Measurements from ENCODE around the gene SLC4A2. TPM values are rescaled to one million over a fixed set of nuclear protein-coding genes. Genes with fewer than 3 reads are reported as not detected.

Gene SLC4A2
- total RNA-seq, 4 donors from 2014 or later, result 74.3 to 111 (median 91.4) TPM

- Histone ChIP-seq H3K9me3 (no peaks in the 10 kb centered on the region), H3K27ac (no peak overlapping the region), H3K36me3 (peaks cover 0 to 4% (median 0%) of the 10 kb centered on the region in 3 donors), H3K4me3 (no peak overlapping the region), H3K4me1 (peaks cover 0 to 76% (median 27%) of the 10 kb centered on the region in 4 donors), H3K27me3 (no peaks in the 10 kb centered on the region)
- 89% methylated on average over 14 of the region's 14 CpGs for WGBS, 2 donors
- no peak for TF ChIP-seq CTCF (IDR thresholded peaks at IDR 0.05)
- no peak for TF ChIP-seq POLR2A (IDR thresholded peaks at IDR 0.05)
- no peak for TF ChIP-seq EP300 (IDR thresholded peaks at IDR 0.05)
- DNase-seq (ENCODE audit: low spot score in 2 of 2), result no peak
These were observed 32.6 kb downstream of the SLC4A2 start for GRCh38 chr7:151091988-151092387.

GRCh38 chr7:151093748-151094147 is 34.4 kb downstream of the SLC4A2 start:
- no peak for TF ChIP-seq CTCF (IDR thresholded peaks at IDR 0.05)
- TF ChIP-seq EP300 (IDR thresholded peaks at IDR 0.05), result no peak
- TF ChIP-seq POLR2A (IDR thresholded peaks at IDR 0.05), result no peak
- no peaks in the 10 kb centered on the region for H3K27me3 ChIP-seq
- no peak overlapping the region for H3K27ac ChIP-seq
- H3K36me3 ChIP-seq, result peaks cover 0 to 4% (median 0%) of the 10 kb centered on the region in 3 donors
- DNase-seq (ENCODE audit: low spot score in 2 of 2), result no peak
- no peak overlapping the region for H3K4me3 ChIP-seq
- no peaks in the 10 kb centered on the region for H3K9me3 ChIP-seq
- H3K4me1 ChIP-seq, result peaks cover 0 to 64% (median 16%) of the 10 kb centered on the region in 4 donors
- 92 to 93% methylated on average over 6 of the region's 6 CpGs for WGBS, 2 donors

GRCh38 chr7:151094675-151095074 is 35.3 kb downstream of the SLC4A2 start:
- no peaks in the 10 kb centered on the region for H3K27me3 ChIP-seq
- H3K27ac ChIP-seq, result peak overlapping the region in 1 of 4 donors; percentile 12
- 83 to 85% methylated on average over 5 of the region's 5 CpGs for WGBS, 2 donors
- peaks cover 0 to 4% (median 0%) of the 10 kb centered on the region in 3 donors for H3K36me3 ChIP-seq
- no peaks in the 10 kb centered on the region for H3K9me3 ChIP-seq
- TF ChIP-seq EP300 (IDR thresholded peaks at IDR 0.05) (no peak), POLR2A (IDR thresholded peaks at IDR 0.05) (no peak), CTCF (IDR thresholded peaks at IDR 0.05) (no peak)
- H3K4me1 ChIP-seq, result peaks cover 0 to 58% (median 8%) of the 10 kb centered on the region in 4 donors
- H3K4me3 ChIP-seq, result no peak overlapping the region
- no peak for DNase-seq (ENCODE audit: low spot score in 2 of 2)

GRCh38 chr7:151095123-151095797 is 35.9 kb downstream of the SLC4A2 start:
- 65 to 67% methylated on average over 10 of the region's 10 CpGs for WGBS, 2 donors
- H3K27ac ChIP-seq, result peak overlapping the region in 2 of 4 donors; percentile 12 to 46
- peaks cover 0 to 58% (median 4%) of the 10 kb centered on the region in 4 donors for H3K4me1 ChIP-seq
- TF ChIP-seq POLR2A (IDR thresholded peaks at IDR 0.05) (no peak), CTCF (IDR thresholded peaks at IDR 0.05) (no peak), EP300 (IDR thresholded peaks at IDR 0.05) (no peak)
- no peak overlapping the region for H3K4me3 ChIP-seq
- H3K9me3 ChIP-seq, result no peaks in the 10 kb centered on the region
- peaks cover 0 to 4% (median 0%) of the 10 kb centered on the region in 3 donors for H3K36me3 ChIP-seq
- DNase-seq (ENCODE audit: low spot score in 2 of 2), result no peak
- no peaks in the 10 kb centered on the region for H3K27me3 ChIP-seq

GRCh38 chr7:151095828-151096475 is 36.6 kb downstream of the SLC4A2 start:
- Histone ChIP-seq H3K36me3 (peaks cover 0 to 6% (median 0%) of the 10 kb centered on the region in 3 donors), H3K4me1 (peaks cover 0 to 58% (median 3%) of the 10 kb centered on the region in 4 donors), H3K4me3 (no peak overlapping the region), H3K27ac (peak overlapping the region in 1 of 4 donors; percentile 28), H3K27me3 (no peaks in the 10 kb centered on the region), H3K9me3 (no peaks in the 10 kb centered on the region)
- DNase-seq (ENCODE audit: low spot score in 2 of 2), result no peak
- WGBS, 2 donors, result 76 to 79% methylated on average over 17 of the region's 17 CpGs
- TF ChIP-seq POLR2A (IDR thresholded peaks at IDR 0.05) (no peak), CTCF (IDR thresholded peaks at IDR 0.05) (no peak), EP300 (IDR thresholded peaks at IDR 0.05) (no peak)

All from tibial nerve (tissue), 4 donors.